Melanocyte of skin (primary cell): Measurements from ENCODE around the gene OR6C74. TPM values are rescaled to one million over a fixed set of nuclear protein-coding genes. Genes with fewer than 3 reads are reported as not detected.

Experiments
- total RNA-seq, 2 donors: library from RNA; depleted of rRNA; stranded (reverse); fragments of >200 nt; gene quantifications; 2 replicates each; pipeline ENCODE4 v1.2.3, GENCODE V29; 2012

The OR6C74 gene
- under 1 TPM in 1 of 2 donors, not detected in 1; under 0.01 TPM for total RNA-seq

GRCh38 chr12:55244309-55244708 lies at the start of gene OR6C74:
Gene OR6C74 (plus strand): TSS chr12:55244609. CDS start chr12:55247288, 2,679 bp downstream.

DNA sequence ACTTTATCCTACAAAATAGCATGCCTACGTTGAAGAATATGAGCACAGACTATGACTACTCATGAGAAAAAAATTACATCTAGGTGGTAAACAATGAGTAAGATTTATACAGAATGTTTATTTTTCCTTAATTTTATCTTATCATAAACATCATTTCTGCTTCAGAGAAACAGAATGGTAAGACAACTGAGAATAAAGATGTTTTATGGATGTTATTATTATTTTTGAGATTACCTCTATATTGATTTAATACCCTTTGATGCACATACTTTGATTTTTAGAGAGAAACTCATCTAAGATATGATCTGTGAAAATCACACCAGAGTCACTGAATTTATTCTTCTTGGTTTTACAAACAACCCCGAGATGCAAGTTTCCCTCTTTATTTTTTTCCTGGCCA lies 23.7 kb upstream of the OR6C74 start, which contains the start of gene OR10A7:
OR10A7 (plus strand) TSS at position 301 of the 400 bp plus-strand sequence; CDS start at position 301, 0 bp downstream.

Other genes with a start within 250 kb of the OR6C74 start
- gene NEUROD4, start 224.6 kb upstream of the OR6C74 start, total RNA-seq: not detected
- not detected for gene OR9K2, start 118.2 kb upstream of the OR6C74 start, total RNA-seq
- not detected for gene OR10A7, start 23.6 kb upstream of the OR6C74 start, total RNA-seq
- gene OR6C6, start 52.0 kb downstream of the OR6C74 start, total RNA-seq: not detected
- not detected for gene OR6C1, start 69.7 kb downstream of the OR6C74 start, total RNA-seq
- gene OR6C3, start 86.1 kb downstream of the OR6C74 start, total RNA-seq: not detected
- not detected for gene OR6C75, start 118.4 kb downstream of the OR6C74 start, total RNA-seq
- not detected for gene OR6C65, start 155.9 kb downstream of the OR6C74 start, total RNA-seq
- not detected for gene OR6C76, start 181.6 kb downstream of the OR6C74 start, total RNA-seq
- not detected for gene OR6C2, start 199.5 kb downstream of the OR6C74 start, total RNA-seq
- gene OR6C70, start 225.5 kb downstream of the OR6C74 start, total RNA-seq: not detected
- gene OR6C68, start 247.8 kb downstream of the OR6C74 start, total RNA-seq: not detected